ENCODE results near the gene NELL2. TPM values are rescaled to one million over a fixed set of nuclear protein-coding genes. Genes with fewer than 3 reads are reported as not detected.

NELL2 gene
- total RNA-seq, 1 donor from 2014 or later = 27.1 TPM

- Mint-ChIP-seq H3K4me1 (ENCODE audit: unreplicated experiment) (peaks cover 21% of the 10 kb centered on the region), H3K36me3 (no peaks in the 10 kb centered on the region), H3K27ac (no peak overlapping the region), H3K9me3 (no peaks in the 10 kb centered on the region), H3K4me3 (no peak overlapping the region), H3K27me3 (no peaks in the 10 kb centered on the region)
- no peak for DNase-seq (ENCODE audit: extremely low spot score, unreplicated experiment)
- TF ChIP-seq CTCF (conservative IDR thresholded peaks at IDR 0.05) = no peak
These were observed 366.6 kb downstream of the NELL2 start for GRCh38 chr12:44509471-44509870.

- no peak overlapping the region for H3K27ac Mint-ChIP-seq
- no peak for TF ChIP-seq CTCF (conservative IDR thresholded peaks at IDR 0.05)
- H3K27me3 Mint-ChIP-seq = no peaks in the 10 kb centered on the region
- H3K36me3 Mint-ChIP-seq = no peaks in the 10 kb centered on the region
- H3K4me3 Mint-ChIP-seq = no peak overlapping the region
- peaks cover 21% of the 10 kb centered on the region for H3K4me1 Mint-ChIP-seq (ENCODE audit: unreplicated experiment)
- no peaks in the 10 kb centered on the region for H3K9me3 Mint-ChIP-seq
- no peak for DNase-seq (ENCODE audit: extremely low spot score, unreplicated experiment)
These were observed 368.7 kb downstream of the NELL2 start for GRCh38 chr12:44507461-44507860.

GRCh38 chr12:44504799-44505198 lies 371.3 kb downstream of the NELL2 start:
- Mint-ChIP-seq H3K4me1 (ENCODE audit: unreplicated experiment) (peaks cover 11% of the 10 kb centered on the region), H3K27me3 (no peaks in the 10 kb centered on the region), H3K4me3 (no peak overlapping the region), H3K36me3 (no peaks in the 10 kb centered on the region), H3K27ac (no peak overlapping the region), H3K9me3 (no peaks in the 10 kb centered on the region)
- TF ChIP-seq CTCF (conservative IDR thresholded peaks at IDR 0.05) = no peak
- no peak for DNase-seq (ENCODE audit: extremely low spot score, unreplicated experiment)

- H3K27ac Mint-ChIP-seq = no peak overlapping the region
- no peaks in the 10 kb centered on the region for H3K36me3 Mint-ChIP-seq
- H3K4me3 Mint-ChIP-seq = no peak overlapping the region
- H3K9me3 Mint-ChIP-seq = no peaks in the 10 kb centered on the region
- peaks cover 7% of the 10 kb centered on the region for H3K4me1 Mint-ChIP-seq (ENCODE audit: unreplicated experiment)
- no peaks in the 10 kb centered on the region for H3K27me3 Mint-ChIP-seq
- no peak for DNase-seq (ENCODE audit: extremely low spot score, unreplicated experiment)
- TF ChIP-seq CTCF (conservative IDR thresholded peaks at IDR 0.05) = no peak
These were observed 372.8 kb downstream of the NELL2 start for GRCh38 chr12:44503329-44503728.

- DNase-seq (ENCODE audit: extremely low spot score, unreplicated experiment) = no peak
- Mint-ChIP-seq H3K4me3 (no peak overlapping the region), H3K36me3 (no peaks in the 10 kb centered on the region), H3K27ac (no peak overlapping the region), H3K9me3 (no peaks in the 10 kb centered on the region), H3K27me3 (no peaks in the 10 kb centered on the region), H3K4me1 (ENCODE audit: unreplicated experiment) (peaks cover 3% of the 10 kb centered on the region)
- no peak for TF ChIP-seq CTCF (conservative IDR thresholded peaks at IDR 0.05)
These were observed 373.4 kb downstream of the NELL2 start for GRCh38 chr12:44502681-44503080.

GRCh38 chr12:44500423-44500822 lies 375.7 kb downstream of the NELL2 start:
- H3K36me3 Mint-ChIP-seq = no peaks in the 10 kb centered on the region
- H3K27me3 Mint-ChIP-seq = no peaks in the 10 kb centered on the region

More at GRCh38 chr12:44500423-44500822, 375.7 kb downstream of the NELL2 start:
- Mint-ChIP-seq H3K27ac (no peak overlapping the region), H3K4me1 (ENCODE audit: unreplicated experiment) (no peaks in the 10 kb centered on the region), H3K9me3 (no peaks in the 10 kb centered on the region), H3K4me3 (no peak overlapping the region)
- no peak for DNase-seq (ENCODE audit: extremely low spot score, unreplicated experiment)
- TF ChIP-seq CTCF (conservative IDR thresholded peaks at IDR 0.05) = no peak
